Measurements from ENCODE around the gene MTG1.

The MTG1 gene

GRCh38 chr10:133401981-133402725 lies 8.2 kb downstream of the MTG1 start:
- ChIA-PET CTCF (no interaction called here), POLR2A (no interaction called here)
- TF ChIP-seq FOXA1 (IDR thresholded peaks at IDR 0.05): no peak
- TF ChIP-seq L3MBTL2 (conservative IDR thresholded peaks at IDR 0.05): no peak
- no peak for TF ChIP-seq SP1 (IDR thresholded peaks at IDR 0.05)
- no peak for TF ChIP-seq SUZ12 (IDR thresholded peaks at IDR 0.05)
- TF ChIP-seq ARNT (IDR thresholded peaks at IDR 0.05): no peak
- no peak for TF ChIP-seq HDGF (IDR thresholded peaks at IDR 0.05; ENCODE audit: borderline replicate concordance)
- no peak for TF ChIP-seq LEF1 (IDR thresholded peaks at IDR 0.05; ENCODE audit: borderline replicate concordance)
- no peak for TF ChIP-seq TARDBP (IDR thresholded peaks at IDR 0.05)
- no peak for TF ChIP-seq FOXM1 (IDR thresholded peaks at IDR 0.05; ENCODE audit: borderline replicate concordance)
- no peak for TF ChIP-seq BHLHE40 (IDR thresholded peaks at IDR 0.05; ENCODE audit: borderline replicate concordance)
- no peak for TF ChIP-seq NFRKB (IDR thresholded peaks at IDR 0.05)
- DNase-seq (ENCODE audit: extremely low spot score): no peak

- TF ChIP-seq L3MBTL2 (conservative IDR thresholded peaks at IDR 0.05) (no peak), LEF1 (IDR thresholded peaks at IDR 0.05; ENCODE audit: borderline replicate concordance) (no peak), TARDBP (IDR thresholded peaks at IDR 0.05) (no peak), HDGF (IDR thresholded peaks at IDR 0.05; ENCODE audit: borderline replicate concordance) (no peak)
- ChIA-PET POLR2A (no interaction called here), CTCF (no interaction called here)
- no peak for DNase-seq (ENCODE audit: extremely low spot score)
Measured at GRCh38 chr10:133403359-133403758, 9.4 kb downstream of the MTG1 start.

GRCh38 chr10:133403784-133404183 lies 9.8 kb downstream of the MTG1 start:
- DNase-seq (ENCODE audit: extremely low spot score): no peak
- TF ChIP-seq ELF4 (IDR thresholded peaks at IDR 0.05) (no peak), NFRKB (IDR thresholded peaks at IDR 0.05) (no peak), SP1 (IDR thresholded peaks at IDR 0.05) (no peak), HDGF (IDR thresholded peaks at IDR 0.05; ENCODE audit: borderline replicate concordance) (no peak), ARNT (IDR thresholded peaks at IDR 0.05) (no peak), LEF1 (IDR thresholded peaks at IDR 0.05; ENCODE audit: borderline replicate concordance) (no peak), ZNF384 (IDR thresholded peaks at IDR 0.05) (no peak), FOXA1 (IDR thresholded peaks at IDR 0.05) (no peak), FOXM1 (IDR thresholded peaks at IDR 0.05; ENCODE audit: borderline replicate concordance) (no peak), TARDBP (IDR thresholded peaks at IDR 0.05) (no peak), BHLHE40 (IDR thresholded peaks at IDR 0.05; ENCODE audit: borderline replicate concordance) (no peak), SUZ12 (IDR thresholded peaks at IDR 0.05) (no peak), FOXK2 (IDR thresholded peaks at IDR 0.05) (no peak), CTBP1 (IDR thresholded peaks at IDR 0.05; ENCODE audit: borderline replicate concordance) (no peak)
- ChIA-PET POLR2A (no interaction called here), CTCF (no interaction called here)

- POLR2A ChIA-PET: no interaction called here
- no peak for TF ChIP-seq FOXA1 (IDR thresholded peaks at IDR 0.05)
- no peak for TF ChIP-seq CTBP1 (IDR thresholded peaks at IDR 0.05; ENCODE audit: borderline replicate concordance)
- TF ChIP-seq ZNF384 (IDR thresholded peaks at IDR 0.05): no peak
- TF ChIP-seq LEF1 (IDR thresholded peaks at IDR 0.05; ENCODE audit: borderline replicate concordance): no peak
- no peak for TF ChIP-seq NFRKB (IDR thresholded peaks at IDR 0.05)
- TF ChIP-seq SUZ12 (IDR thresholded peaks at IDR 0.05): no peak
- no peak for TF ChIP-seq SP1 (IDR thresholded peaks at IDR 0.05)
- TF ChIP-seq FOXK2 (IDR thresholded peaks at IDR 0.05): no peak
- no peak for TF ChIP-seq ELF4 (IDR thresholded peaks at IDR 0.05)
- TF ChIP-seq FOXM1 (IDR thresholded peaks at IDR 0.05; ENCODE audit: borderline replicate concordance): no peak
- no peak for TF ChIP-seq PKNOX1 (IDR thresholded peaks at IDR 0.05)
- no peak for TF ChIP-seq L3MBTL2 (conservative IDR thresholded peaks at IDR 0.05)
- TF ChIP-seq ARNT (IDR thresholded peaks at IDR 0.05): no peak
- no peak for TF ChIP-seq HDGF (IDR thresholded peaks at IDR 0.05; ENCODE audit: borderline replicate concordance)
- TF ChIP-seq TARDBP (IDR thresholded peaks at IDR 0.05): no peak
- no peak for TF ChIP-seq BHLHE40 (IDR thresholded peaks at IDR 0.05; ENCODE audit: borderline replicate concordance)
- DNase-seq (ENCODE audit: extremely low spot score): no peak
- CTCF ChIA-PET: no interaction called here
Measured at GRCh38 chr10:133405272-133405671, 11.3 kb downstream of the MTG1 start.

- CTCF ChIA-PET: no interaction called here
- DNase-seq (ENCODE audit: extremely low spot score): no peak
Measured at GRCh38 chr10:133405844-133406527, 12.0 kb downstream of the MTG1 start.

More at GRCh38 chr10:133405844-133406527, 12.0 kb downstream of the MTG1 start:
- POLR2A ChIA-PET: no interaction called here
- TF ChIP-seq LEF1 (IDR thresholded peaks at IDR 0.05; ENCODE audit: borderline replicate concordance) (no peak), SP1 (IDR thresholded peaks at IDR 0.05) (no peak), ZNF384 (IDR thresholded peaks at IDR 0.05) (no peak), ELF4 (IDR thresholded peaks at IDR 0.05) (no peak), PKNOX1 (IDR thresholded peaks at IDR 0.05) (no peak), FOXM1 (IDR thresholded peaks at IDR 0.05; ENCODE audit: borderline replicate concordance) (no peak), ARNT (IDR thresholded peaks at IDR 0.05) (no peak), FOXA1 (IDR thresholded peaks at IDR 0.05) (no peak), BHLHE40 (IDR thresholded peaks at IDR 0.05; ENCODE audit: borderline replicate concordance) (no peak), CTBP1 (IDR thresholded peaks at IDR 0.05; ENCODE audit: borderline replicate concordance) (no peak), L3MBTL2 (conservative IDR thresholded peaks at IDR 0.05) (no peak), HDGF (IDR thresholded peaks at IDR 0.05; ENCODE audit: borderline replicate concordance) (no peak), NFRKB (IDR thresholded peaks at IDR 0.05) (no peak), SUZ12 (IDR thresholded peaks at IDR 0.05) (no peak), TARDBP (IDR thresholded peaks at IDR 0.05) (no peak), FOXK2 (IDR thresholded peaks at IDR 0.05) (no peak)

All from HEK293T (cell line).